Right renal cortex interstitium (tissue), 3 donors: ENCODE data around the gene EFCAB6. TPM values are rescaled to one million over a fixed set of nuclear protein-coding genes. Genes with fewer than 3 reads are reported as not detected.
A peak's percentile ranks its signal among the peaks of the same experiment; 100 is the strongest.

ENCODE experiments used
- DNase-seq, 3 donors: peaks; one replicate each; pipeline ENCODE4 v3.0.0-alpha.2; 2013; ENCODE audit warnings: low read depth in 3 of 3, low spot score in 2 of 3
- polyA plus RNA-seq, 3 donors: library from polyadenylated mRNA; unstranded; fragments of 120-200 nt; gene quantifications; one replicate each; pipeline ENCODE4 v1.2.1, GENCODE V29; 2013; ENCODE audit not compliant: insufficient read length in 3 of 3

The EFCAB6 gene
- polyA plus RNA-seq, 3 donors: 5.1 to 5.6 (median 5.6) TPM

- DNase-seq: no peak
Observed at GRCh38 chr22:43642319-43643206, 169.5 kb downstream of the EFCAB6 start.

GRCh38 chr22:43639228-43639948, 172.7 kb downstream of the EFCAB6 start:
- DNase-seq: no peak

- no peak for DNase-seq
Observed at GRCh38 chr22:43637275-43638260, 174.5 kb downstream of the EFCAB6 start.

GRCh38 chr22:43636086-43636485, 176.0 kb downstream of the EFCAB6 start:
- DNase-seq: no peak

GRCh38 chr22:43635101-43635500, 177.0 kb downstream of the EFCAB6 start:
- DNase-seq: no peak

GRCh38 chr22:43634316-43634715, 177.8 kb downstream of the EFCAB6 start:
- no peak for DNase-seq

- DNase-seq: no peak
Observed at GRCh38 chr22:43633631-43634285, 178.3 kb downstream of the EFCAB6 start.

- DNase-seq: no peak
Observed at GRCh38 chr22:43631846-43632245, 180.3 kb downstream of the EFCAB6 start.

GRCh38 chr22:43631201-43631600, 180.9 kb downstream of the EFCAB6 start:
- no peak for DNase-seq

GRCh38 chr22:43630451-43630850, 181.7 kb downstream of the EFCAB6 start:
- DNase-seq: no peak

GRCh38 chr22:43628250-43628649, 183.9 kb downstream of the EFCAB6 start:
- peak in 1 of 3 donors; percentile 12 for DNase-seq

- no peak for DNase-seq
Observed at GRCh38 chr22:43627485-43628213, 184.5 kb downstream of the EFCAB6 start.

GRCh38 chr22:43625242-43625641, 186.9 kb downstream of the EFCAB6 start:
- DNase-seq: no peak

GRCh38 chr22:43624144-43624998, 187.7 kb downstream of the EFCAB6 start:
- no peak for DNase-seq

- no peak for DNase-seq
Observed at GRCh38 chr22:43622886-43623285, 189.2 kb downstream of the EFCAB6 start.

GRCh38 chr22:43620197-43620596, 191.9 kb downstream of the EFCAB6 start:
- no peak for DNase-seq

- DNase-seq: no peak
Observed at GRCh38 chr22:43618517-43618916, 193.6 kb downstream of the EFCAB6 start.

- no peak for DNase-seq
Observed at GRCh38 chr22:43616645-43617044, 195.5 kb downstream of the EFCAB6 start.

- DNase-seq: no peak
Observed at GRCh38 chr22:43600265-43600664, 211.8 kb downstream of the EFCAB6 start.
